ENCODE data around the gene ANTXRL.
"Not testable (repeated sequence)": the region's sequence is repeated elsewhere in the genome, so short reads cannot be mapped to it uniquely, and the experiment has no call there.

ANTXRL gene

DNA sequence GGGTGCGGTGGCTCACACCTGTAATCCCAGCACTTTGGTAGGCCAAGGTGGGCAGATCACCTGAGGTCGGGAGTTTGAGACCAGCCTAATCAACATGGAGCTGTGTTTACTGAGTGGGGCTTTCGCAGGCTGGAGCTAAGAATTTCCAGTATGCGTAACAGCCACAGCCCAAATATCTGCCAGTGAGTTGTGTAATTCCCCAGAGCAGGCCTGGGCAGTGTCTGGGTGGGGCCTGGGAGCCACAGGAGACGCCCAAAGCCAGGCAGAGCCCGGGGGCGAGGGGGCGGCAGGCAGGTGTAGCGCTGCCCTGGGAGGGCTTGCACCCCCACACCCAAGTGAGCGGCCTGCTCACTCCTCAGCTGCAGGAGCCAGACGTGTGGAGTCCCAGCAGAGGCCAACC, 88.6 kb downstream of the ANTXRL start, which contains the start of gene ANXA8L1:
Gene ANXA8L1, plus strand, starts transcription at position 371 of the 400 bp plus-strand sequence. CDS start 76 bp downstream, outside the sequence.
- not testable (repeated sequence) for DNase-seq

DNA sequence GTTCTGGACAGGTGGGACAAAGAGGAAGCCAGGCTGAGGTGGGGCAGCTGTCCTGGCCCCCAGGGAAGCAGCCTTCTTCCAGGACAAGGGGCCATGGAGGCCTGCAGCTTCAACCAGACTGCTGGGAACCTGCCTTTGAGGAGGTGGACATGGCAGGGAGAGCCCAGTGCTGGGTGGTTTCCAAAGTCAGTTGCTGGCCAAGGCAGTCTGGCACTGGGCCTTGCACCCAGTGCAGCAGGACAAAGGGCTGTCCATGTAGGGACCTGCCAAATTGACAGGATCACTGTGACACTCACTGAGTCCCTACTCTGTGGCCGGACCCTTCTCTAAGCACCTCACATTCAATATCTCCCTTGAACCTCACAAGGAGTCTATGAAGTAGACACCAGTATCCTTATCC, 90.2 kb downstream of the ANTXRL start:
- not testable (repeated sequence) for DNase-seq

- not testable (repeated sequence) for DNase-seq
Observed at GRCh38 chr10:46377651-46378050, 90.9 kb downstream of the ANTXRL start.

DNA sequence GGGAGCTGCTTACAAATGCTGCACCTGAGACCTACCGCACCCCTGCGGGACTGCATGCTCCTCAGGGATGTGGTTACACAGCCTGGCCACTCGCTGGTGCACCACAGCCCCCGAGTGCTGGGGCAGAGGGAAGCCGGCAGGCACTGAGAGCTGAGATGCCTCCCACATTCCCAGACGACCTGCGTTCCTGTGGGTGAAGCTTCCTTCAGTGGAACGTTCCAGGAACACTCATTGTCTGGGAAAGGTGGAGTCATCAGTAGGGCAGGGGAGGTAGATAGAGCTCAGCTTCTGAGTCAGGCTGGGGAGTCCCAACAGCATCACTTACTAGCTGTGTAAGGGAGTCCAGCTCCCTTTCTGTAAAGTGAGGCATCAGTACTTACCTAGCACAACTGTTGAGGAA, 91.3 kb downstream of the ANTXRL start:
- DNase-seq = not testable (repeated sequence)

- not testable (repeated sequence) for DNase-seq
Observed at GRCh38 chr10:46379233-46379848, 92.5 kb downstream of the ANTXRL start.

Data from SW 1271 (cell line).